COR-L47 (cell line): ENCODE data around the gene RET.

Experiments used
- DNase-seq: peaks from one replicate; lab custom pipeline; 2025; lab: John Stamatoyannopoulos, UW

The RET gene

GRCh38 chr10:43062402-43063160, 14.3 kb upstream of the RET start:
- no peak for DNase-seq

GRCh38 chr10:43064331-43065075, 12.4 kb upstream of the RET start:
- no peak for DNase-seq

GRCh38 chr10:43065234-43065633, 11.6 kb upstream of the RET start:
- DNase-seq, result no peak

- DNase-seq, result no peak
These were observed 11.1 kb upstream of the RET start for GRCh38 chr10:43065761-43066160.

- DNase-seq, result no peak
These were observed 10.4 kb upstream of the RET start for GRCh38 chr10:43066481-43066880.

- DNase-seq, result no peak
These were observed 9.3 kb upstream of the RET start for GRCh38 chr10:43067391-43068135.

GRCh38 chr10:43068136-43068395, 8.8 kb upstream of the RET start:
- no peak for DNase-seq

- DNase-seq, result no peak
These were observed 8.2 kb upstream of the RET start for GRCh38 chr10:43068471-43069210.

GRCh38 chr10:43069211-43069515, 7.7 kb upstream of the RET start:
- DNase-seq, result no peak

GRCh38 chr10:43069579-43069978, 7.3 kb upstream of the RET start:
- no peak for DNase-seq

GRCh38 chr10:43070121-43071085, 6.5 kb upstream of the RET start:
- DNase-seq, result no peak

GRCh38 chr10:43071865-43072650, 4.8 kb upstream of the RET start:
- no peak for DNase-seq

GRCh38 chr10:43073191-43073590, 3.7 kb upstream of the RET start:
- DNase-seq, result no peak

GRCh38 chr10:43073721-43074120, 3.1 kb upstream of the RET start:
- no peak for DNase-seq

GRCh38 chr10:43074409-43074808, 2.5 kb upstream of the RET start:
- DNase-seq, result no peak

GRCh38 chr10:43074827-43075611, 1.9 kb upstream of the RET start:
- DNase-seq, result no peak

- no peak for DNase-seq
These were observed 1.3 kb upstream of the RET start for GRCh38 chr10:43075612-43076003.

GRCh38 chr10:43076311-43076875, 476 bp upstream of the RET start:
- no peak for DNase-seq

GRCh38 chr10:43077421-43078171, 727 bp downstream of the RET start:
- no peak for DNase-seq
